WTC11 (cell line): Measurements from ENCODE around the gene GLT1D1. TPM values are rescaled to one million over a fixed set of nuclear protein-coding genes. Genes with fewer than 3 reads are reported as not detected.

Source experiments
- ATAC-seq: fragments of 200-7000 bp; cut with Tn5 transposase; 2 replicates; pipeline ENCODE4 v1.10.0; 2021; ENCODE audit warnings: mild to moderate bottlenecking, moderate library complexity
- CTCF ChIA-PET: fragments of 300-600 bp; sonication (Branson Sonifier 250); formaldehyde crosslinking; loops from one replicate; lab custom pipeline; 2021; ENCODE audit warnings: antibody characterized with exemption; lab: Charles Lee
- POLR2A ChIA-PET: fragments of 350-600 bp; sonication (Branson Sonifier 250); formaldehyde crosslinking; loops from one replicate; lab custom pipeline; 2021; ENCODE audit warnings: antibody characterized with exemption; lab: Charles Lee
- DNase-seq: peaks from one replicate; pipeline ENCODE4 v3.0.0; 2021; ENCODE audit warnings: low spot score
- H3K27ac Mint-ChIP-seq: 2 replicates; pipeline ENCODE4 v1.8.0; 2021; ENCODE audit warnings: mixed read lengths
- H3K27me3 Mint-ChIP-seq: 2 replicates; pipeline ENCODE4 v1.8.0; 2021; ENCODE audit warnings: low read depth, mild to moderate bottlenecking, moderate library complexity, mixed read lengths
- H3K36me3 Mint-ChIP-seq: 2 replicates; pipeline ENCODE4 v1.8.0; 2021; ENCODE audit warnings: mixed read lengths
- H3K4me1 Mint-ChIP-seq: 2 replicates; pipeline ENCODE4 v1.8.0; 2022; ENCODE audit warnings: mixed read lengths
- H3K4me3 Mint-ChIP-seq: 2 replicates; pipeline ENCODE4 v1.8.0; 2021; ENCODE audit warnings: mild to moderate bottlenecking, moderate library complexity, mixed read lengths
- H3K9me3 Mint-ChIP-seq: 2 replicates; pipeline ENCODE4 v1.8.0; 2021; ENCODE audit warnings: mixed read lengths
- ESRRA ChIP-seq: sonication (generic); formaldehyde crosslinking; IDR thresholded peaks from 2 replicates; pipeline ENCODE4 v1.8.1; 2022; ENCODE audit warnings: mild to moderate bottlenecking, missing genetic modification reagents, borderline replicate concordance
- FOXK1 ChIP-seq: sonication (generic); formaldehyde crosslinking; IDR thresholded peaks from 2 replicates; pipeline ENCODE4 v1.8.0; 2022; ENCODE audit warnings: mild to moderate bottlenecking, moderate library complexity, missing genetic modification reagents
- FOXP1 ChIP-seq: sonication (generic); formaldehyde crosslinking; IDR thresholded peaks from 2 replicates; pipeline ENCODE4 v1.8.0; 2022; ENCODE audit warnings: missing genetic modification reagents, mild to moderate bottlenecking, moderate library complexity, borderline replicate concordance
- JAZF1 ChIP-seq: fragments of 250-450 bp; sonication (Bioruptor Pico); IDR thresholded peaks from 2 replicates; pipeline ENCODE4 v1.9.0; 2021; ENCODE audit warnings: moderate library complexity, mild to moderate bottlenecking, inconsistent platforms
- MAX ChIP-seq: sonication (generic); formaldehyde crosslinking; IDR thresholded peaks from 2 replicates; pipeline ENCODE4 v1.8.0; 2022; ENCODE audit warnings: mild to moderate bottlenecking, missing genetic modification reagents
- NFATC4 ChIP-seq: fragments of 250-450 bp; sonication (Bioruptor Pico); IDR thresholded peaks from 2 replicates; pipeline ENCODE4 v1.9.0; 2021; ENCODE audit warnings: mild to moderate bottlenecking
- NR1H2 ChIP-seq: sonication (generic); formaldehyde crosslinking; IDR thresholded peaks from 2 replicates; pipeline ENCODE4 v1.9.0; 2021; ENCODE audit warnings: mild to moderate bottlenecking, moderate library complexity, missing genetic modification reagents
- NR2C2 ChIP-seq: sonication (generic); formaldehyde crosslinking; IDR thresholded peaks from 2 replicates; pipeline ENCODE4 v1.8.0; 2022; ENCODE audit warnings: mild to moderate bottlenecking, missing genetic modification reagents
- NR3C1 ChIP-seq: sonication (generic); formaldehyde crosslinking; conservative IDR thresholded peaks from 2 replicates; pipeline ENCODE4 v1.8.1; 2023; ENCODE audit warnings: low read depth, mild to moderate bottlenecking, missing genetic modification reagents
- SOX15 ChIP-seq: fragments of 250-450 bp; sonication (Bioruptor Pico); IDR thresholded peaks from 2 replicates; pipeline ENCODE4 v1.9.0; 2021; ENCODE audit warnings: mild to moderate bottlenecking
- USF2 ChIP-seq: sonication (generic); formaldehyde crosslinking; IDR thresholded peaks from 2 replicates; pipeline ENCODE4 v1.8.1; 2023; ENCODE audit warnings: mild to moderate bottlenecking, missing genetic modification reagents, moderate library complexity
- ZBTB21 ChIP-seq: sonication (generic); formaldehyde crosslinking; IDR thresholded peaks from 2 replicates; pipeline ENCODE4 v1.8.1; 2023; ENCODE audit warnings: mild to moderate bottlenecking, missing genetic modification reagents, borderline replicate concordance
- ZNF138 ChIP-seq: sonication (generic); formaldehyde crosslinking; conservative IDR thresholded peaks from 2 replicates; pipeline ENCODE4 v1.8.1; 2022; ENCODE audit warnings: mild to moderate bottlenecking, moderate library complexity, missing genetic modification reagents
- ZNF219 ChIP-seq: sonication (generic); formaldehyde crosslinking; IDR thresholded peaks from 2 replicates; pipeline ENCODE4 v1.8.0; 2023; ENCODE audit warnings: missing genetic modification reagents, mild to moderate bottlenecking, borderline replicate concordance
- ZNF317 ChIP-seq: sonication (generic); formaldehyde crosslinking; IDR thresholded peaks from 2 replicates; pipeline ENCODE4 v1.8.1; 2023; ENCODE audit warnings: low read depth, mild to moderate bottlenecking, moderate library complexity, missing genetic modification reagents, borderline replicate concordance
- ZNF416 ChIP-seq: fragments of 250-450 bp; sonication (Bioruptor Pico); IDR thresholded peaks from 2 replicates; pipeline ENCODE4 v1.9.0; 2021; ENCODE audit warnings: mild to moderate bottlenecking, inconsistent platforms
- ZNF671 ChIP-seq: fragments of 250-450 bp; sonication (Bioruptor Pico); IDR thresholded peaks from 2 replicates; pipeline ENCODE4 v1.8.0; 2021; ENCODE audit warnings: mild to moderate bottlenecking
- total RNA-seq: library from RNA; stranded (reverse); gene quantifications from 3 replicates; pipeline ENCODE4 v1.2.3, GENCODE V29; 2021
- TF ChIP-seq, protein P1 (sequence below): fragments of 250-450 bp; sonication (Bioruptor Pico); conservative IDR thresholded peaks from 2 replicates; pipeline ENCODE4 v1.9.0; 2021; ENCODE audit warnings: mild to moderate bottlenecking
- TF ChIP-seq, protein P2 (sequence below): fragments of 250-450 bp; sonication (Bioruptor Pico); IDR thresholded peaks from 2 replicates; pipeline ENCODE4 v1.9.0; 2021; ENCODE audit warnings: moderate library complexity, mild to moderate bottlenecking, inconsistent platforms, borderline replicate concordance

GLT1D1 gene
- total RNA-seq, 1 experiment from 2014 or later: 1.5 TPM

- TF ChIP-seq USF2 (CRISPR knock-in tag): no peak
Observed at GRCh38 chr12:128872303-128872702, 19.0 kb downstream of the GLT1D1 start (continued).

- TF ChIP-seq ESRRA (CRISPR knock-in tag) (no peak), SOX15 (CRISPR knock-in tag) (no peak), ZNF219 (CRISPR knock-in tag) (no peak), NR1H2 (CRISPR knock-in tag) (no peak), ZNF317 (CRISPR knock-in tag) (no peak), NR3C1 (CRISPR knock-in tag) (no peak), FOXP1 (CRISPR knock-in tag) (no peak), FOXK1 (no peak), ZNF416 (CRISPR knock-in tag) (no peak), ZBTB21 (no peak), ZNF138 (no peak), NFATC4 (CRISPR knock-in tag) (no peak), JAZF1 (no peak), NR2C2 (CRISPR knock-in tag) (no peak)
- TF ChIP-seq, protein P1, sequence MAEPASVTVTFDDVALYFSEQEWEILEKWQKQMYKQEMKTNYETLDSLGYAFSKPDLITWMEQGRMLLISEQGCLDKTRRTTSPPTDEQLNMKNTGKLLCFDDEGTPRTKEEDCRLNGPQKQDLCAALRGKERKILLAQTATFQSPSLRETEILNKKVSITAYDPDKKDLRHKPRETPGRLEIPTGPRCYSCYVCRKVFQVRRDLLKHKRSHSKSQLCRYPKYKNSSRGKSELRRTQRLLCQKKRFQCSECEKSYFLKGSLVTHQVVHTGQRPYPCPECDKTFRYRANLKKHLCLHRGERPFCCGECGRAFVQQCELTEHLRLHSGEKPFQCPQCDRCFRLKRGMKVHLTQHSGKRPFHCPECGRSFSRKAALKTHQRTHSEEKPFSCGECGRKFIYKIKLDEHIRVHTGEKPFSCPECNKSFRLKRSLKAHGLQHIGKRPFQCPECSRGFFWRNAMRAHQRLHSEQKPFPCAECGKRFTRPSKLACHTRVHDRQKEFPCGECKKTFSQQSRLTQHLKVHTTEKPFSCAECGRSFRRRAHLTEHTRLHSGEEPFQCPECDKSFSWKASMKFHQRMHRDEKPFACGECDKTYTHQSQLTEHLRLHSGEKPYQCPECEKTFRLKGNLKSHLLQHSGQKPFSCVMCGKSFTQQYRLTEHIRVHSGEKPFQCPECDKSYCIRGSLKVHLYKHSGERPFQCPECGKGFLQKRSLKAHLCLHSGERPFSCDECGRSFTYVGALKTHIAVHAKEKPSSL (CRISPR knock-in tag): no peak
- TF ChIP-seq, protein P2, sequence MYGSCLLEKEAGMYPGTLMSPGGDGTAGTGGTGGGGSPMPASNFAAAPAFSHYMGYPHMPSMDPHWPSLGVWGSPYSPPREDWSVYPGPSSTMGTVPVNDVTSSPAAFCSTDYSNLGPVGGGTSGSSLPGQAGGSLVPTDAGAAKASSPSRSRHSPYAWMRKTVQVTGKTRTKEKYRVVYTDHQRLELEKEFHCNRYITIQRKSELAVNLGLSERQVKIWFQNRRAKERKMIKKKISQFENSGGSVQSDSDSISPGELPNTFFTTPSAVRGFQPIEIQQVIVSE (CRISPR knock-in tag): no peak
- H3K36me3 Mint-ChIP-seq: peaks cover 51% of the 10 kb centered on the region
- ATAC-seq: no peak
- no peak for DNase-seq
- ChIA-PET CTCF (no interaction called here), POLR2A (no interaction called here)
- H3K4me3 Mint-ChIP-seq: no peak overlapping the region
- H3K9me3 Mint-ChIP-seq: peaks cover 70% of the 10 kb centered on the region
- H3K27me3 Mint-ChIP-seq: peaks cover 16% of the 10 kb centered on the region
- no peaks in the 10 kb centered on the region for H3K4me1 Mint-ChIP-seq
- no peak overlapping the region for H3K27ac Mint-ChIP-seq
Observed at GRCh38 chr12:128876559-128876958, 23.3 kb downstream of the GLT1D1 start.

GRCh38 chr12:128879898-128880764 lies 26.9 kb downstream of the GLT1D1 start:
- no peak for ATAC-seq
- CTCF ChIA-PET: no interaction called here

More at GRCh38 chr12:128879898-128880764, 26.9 kb downstream of the GLT1D1 start:
- H3K27ac Mint-ChIP-seq: no peak overlapping the region
- peaks cover 41% of the 10 kb centered on the region for H3K36me3 Mint-ChIP-seq
- no peak overlapping the region for H3K4me3 Mint-ChIP-seq
- TF ChIP-seq MAX: no peak
- TF ChIP-seq ZNF671 (CRISPR knock-in tag): no peak
- H3K9me3 Mint-ChIP-seq: peaks cover 59% of the 10 kb centered on the region
- no peak for DNase-seq
- POLR2A ChIA-PET: no interaction called here
- peaks cover 14% of the 10 kb centered on the region; the same call in 1 of the 2 replicates for H3K27me3 Mint-ChIP-seq
- no peaks in the 10 kb centered on the region for H3K4me1 Mint-ChIP-seq
